ENCODE results near the gene TTN.

Gene TTN

GRCh38 chr2:178514664-178515063 is 292.6 kb downstream of the TTN start:
- ChIA-PET CTCF (interaction anchor here (2.1 kb wide), 1 partner anchor 8 kb away, joined by 7 read pairs; no protein-coding TSS in a partner anchor), POLR2A (interaction anchor here (1.0 kb wide), 1 partner anchor 64 kb away, joined by 3 read pairs; the partner anchor contains the start of genes PJVK and PRKRA)
- TF ChIP-seq SUZ12 (IDR thresholded peaks at IDR 0.05), result no peak
- no peak for TF ChIP-seq FOXK2 (IDR thresholded peaks at IDR 0.05)
- no peak for TF ChIP-seq ELF4 (IDR thresholded peaks at IDR 0.05)
- no peak for TF ChIP-seq ARNT (IDR thresholded peaks at IDR 0.05)
- no peak for TF ChIP-seq TARDBP (IDR thresholded peaks at IDR 0.05)
- no peak for TF ChIP-seq CTBP1 (IDR thresholded peaks at IDR 0.05; ENCODE audit: borderline replicate concordance)
- no peak for TF ChIP-seq LEF1 (IDR thresholded peaks at IDR 0.05; ENCODE audit: borderline replicate concordance)
- no peak for TF ChIP-seq L3MBTL2 (conservative IDR thresholded peaks at IDR 0.05)
- TF ChIP-seq NFRKB (IDR thresholded peaks at IDR 0.05), result no peak
- no peak for TF ChIP-seq ZNF384 (IDR thresholded peaks at IDR 0.05)
- no peak for TF ChIP-seq HDGF (IDR thresholded peaks at IDR 0.05; ENCODE audit: borderline replicate concordance)
- TF ChIP-seq FOXM1 (IDR thresholded peaks at IDR 0.05; ENCODE audit: borderline replicate concordance), result no peak
- no peak for TF ChIP-seq SP1 (IDR thresholded peaks at IDR 0.05)
- no peak for TF ChIP-seq BHLHE40 (IDR thresholded peaks at IDR 0.05; ENCODE audit: borderline replicate concordance)
- TF ChIP-seq PKNOX1 (IDR thresholded peaks at IDR 0.05), result no peak
- no peak for TF ChIP-seq FOXA1 (IDR thresholded peaks at IDR 0.05)
- DNase-seq (ENCODE audit: extremely low spot score), result no peak

DNA sequence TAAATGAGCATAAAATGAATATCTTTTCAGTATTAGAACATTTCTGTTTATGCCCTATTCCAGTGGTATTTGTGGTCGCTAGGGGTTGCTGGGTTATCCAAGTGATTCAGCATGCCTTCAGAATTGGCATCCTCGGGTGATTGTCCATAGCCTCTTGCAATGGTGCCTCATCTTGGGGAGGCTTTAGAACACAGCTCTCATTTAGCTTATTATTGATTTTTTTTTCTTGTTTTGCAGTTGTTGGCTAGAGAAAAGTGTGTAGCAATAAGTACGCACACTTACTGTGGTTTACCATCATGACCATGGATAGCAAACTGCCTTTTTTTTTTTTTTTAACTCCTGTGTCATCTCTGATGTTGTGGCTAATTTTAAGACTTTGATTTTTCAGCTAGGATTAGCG is 293.3 kb downstream of the TTN start:
- no peak for DNase-seq (ENCODE audit: extremely low spot score)
- ChIA-PET CTCF (interaction anchor here (2.1 kb wide), 1 partner anchor 9 kb away, joined by 7 read pairs; no protein-coding TSS in a partner anchor), POLR2A (no interaction called here)
- no peak for TF ChIP-seq ZNF384 (IDR thresholded peaks at IDR 0.05)
- no peak for TF ChIP-seq BHLHE40 (IDR thresholded peaks at IDR 0.05; ENCODE audit: borderline replicate concordance)

DNA sequence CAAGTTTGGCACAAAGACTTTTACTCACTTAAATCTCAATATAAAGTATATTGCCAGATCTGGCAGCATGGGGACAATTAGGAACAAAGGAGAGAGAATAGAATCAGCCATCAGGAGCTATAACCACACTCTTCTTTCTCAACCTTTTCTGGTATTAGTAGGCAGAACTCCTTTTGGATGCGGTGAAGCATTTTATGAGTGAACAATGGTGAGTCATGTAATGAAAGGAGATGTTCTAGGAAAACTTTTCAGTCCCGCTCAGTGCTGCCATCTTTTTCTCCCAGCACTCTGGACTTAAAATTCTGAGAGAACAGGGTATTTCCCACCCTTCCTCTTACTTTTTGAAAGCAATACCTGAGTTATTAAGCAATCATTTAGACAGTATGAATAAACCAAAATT is 294.7 kb downstream of the TTN start:
- TF ChIP-seq L3MBTL2 (conservative IDR thresholded peaks at IDR 0.05) (no peak), NFRKB (IDR thresholded peaks at IDR 0.05) (no peak), HDGF (IDR thresholded peaks at IDR 0.05; ENCODE audit: borderline replicate concordance) (no peak), TARDBP (IDR thresholded peaks at IDR 0.05) (no peak), ZNF384 (IDR thresholded peaks at IDR 0.05) (no peak), SP1 (IDR thresholded peaks at IDR 0.05) (no peak), ARNT (IDR thresholded peaks at IDR 0.05) (no peak), FOXM1 (IDR thresholded peaks at IDR 0.05; ENCODE audit: borderline replicate concordance) (no peak), FOXK2 (IDR thresholded peaks at IDR 0.05) (no peak)
- DNase-seq (ENCODE audit: extremely low spot score), result no peak
- CTCF ChIA-PET, result interaction anchor here (0.8 kb wide), 1 partner anchor 10 kb away, joined by 3 read pairs; no protein-coding TSS in a partner anchor
- POLR2A ChIA-PET, result no interaction called here

DNA sequence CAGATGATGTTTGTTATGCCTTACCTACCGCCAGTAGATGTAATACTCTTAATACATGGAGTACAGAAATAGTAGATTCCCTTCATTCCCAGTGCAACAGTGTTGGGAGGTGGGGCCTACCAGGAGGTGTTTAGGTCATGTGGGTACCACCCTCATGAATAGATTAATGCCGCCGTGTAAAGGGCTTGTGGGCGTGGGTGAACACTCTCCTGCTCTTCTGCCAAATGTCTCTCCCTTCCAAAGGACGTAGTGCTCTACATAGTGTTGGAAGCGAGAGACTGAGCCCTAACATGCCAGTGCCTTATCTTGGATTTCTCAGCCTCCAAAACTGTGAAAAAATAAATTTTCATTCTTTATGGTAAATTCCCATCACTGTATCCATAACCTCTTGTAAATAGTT is 296.8 kb downstream of the TTN start:
- no peak for TF ChIP-seq BHLHE40 (IDR thresholded peaks at IDR 0.05; ENCODE audit: borderline replicate concordance)
- TF ChIP-seq FOXA1 (IDR thresholded peaks at IDR 0.05), result no peak
- no peak for TF ChIP-seq ZNF384 (IDR thresholded peaks at IDR 0.05)
- no peak for TF ChIP-seq NFRKB (IDR thresholded peaks at IDR 0.05)
- TF ChIP-seq HDGF (IDR thresholded peaks at IDR 0.05; ENCODE audit: borderline replicate concordance), result no peak
- no peak for TF ChIP-seq CTBP1 (IDR thresholded peaks at IDR 0.05; ENCODE audit: borderline replicate concordance)
- TF ChIP-seq FOXK2 (IDR thresholded peaks at IDR 0.05), result no peak
- no peak for TF ChIP-seq FOXM1 (IDR thresholded peaks at IDR 0.05; ENCODE audit: borderline replicate concordance)
- CTCF ChIA-PET, result no interaction called here
- DNase-seq (ENCODE audit: extremely low spot score), result no peak
- POLR2A ChIA-PET, result no interaction called here

DNA sequence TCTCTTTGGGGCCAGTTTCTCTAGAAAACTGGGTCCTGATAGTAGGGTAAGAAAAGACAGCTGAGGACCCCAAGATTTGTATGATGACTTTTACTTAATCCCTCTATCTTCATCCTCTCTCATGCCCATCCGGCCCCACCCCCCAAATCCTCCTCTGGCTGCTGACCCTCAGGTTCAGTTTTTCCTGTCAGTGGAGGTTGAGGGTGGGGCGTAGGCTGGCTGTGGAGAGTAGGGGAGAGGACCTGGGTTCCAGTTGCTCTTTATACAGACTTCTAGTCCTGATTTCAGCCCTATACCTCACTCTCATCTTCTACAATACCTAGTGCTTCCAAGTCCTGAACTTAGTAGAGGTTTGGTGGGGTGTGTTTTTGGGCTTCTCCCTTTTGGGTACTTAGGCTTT is 298.6 kb downstream of the TTN start:
- TF ChIP-seq ELF4 (IDR thresholded peaks at IDR 0.05) (no peak), LEF1 (IDR thresholded peaks at IDR 0.05; ENCODE audit: borderline replicate concordance) (no peak), FOXM1 (IDR thresholded peaks at IDR 0.05; ENCODE audit: borderline replicate concordance) (no peak), FOXA1 (IDR thresholded peaks at IDR 0.05) (no peak), L3MBTL2 (conservative IDR thresholded peaks at IDR 0.05) (no peak), HDGF (IDR thresholded peaks at IDR 0.05; ENCODE audit: borderline replicate concordance) (no peak), PKNOX1 (IDR thresholded peaks at IDR 0.05) (no peak), BHLHE40 (IDR thresholded peaks at IDR 0.05; ENCODE audit: borderline replicate concordance) (no peak), TARDBP (IDR thresholded peaks at IDR 0.05) (no peak), NFRKB (IDR thresholded peaks at IDR 0.05) (no peak), ZNF384 (IDR thresholded peaks at IDR 0.05) (no peak)
- ChIA-PET CTCF (no interaction called here), POLR2A (no interaction called here)
- DNase-seq (ENCODE audit: extremely low spot score), result no peak

DNA sequence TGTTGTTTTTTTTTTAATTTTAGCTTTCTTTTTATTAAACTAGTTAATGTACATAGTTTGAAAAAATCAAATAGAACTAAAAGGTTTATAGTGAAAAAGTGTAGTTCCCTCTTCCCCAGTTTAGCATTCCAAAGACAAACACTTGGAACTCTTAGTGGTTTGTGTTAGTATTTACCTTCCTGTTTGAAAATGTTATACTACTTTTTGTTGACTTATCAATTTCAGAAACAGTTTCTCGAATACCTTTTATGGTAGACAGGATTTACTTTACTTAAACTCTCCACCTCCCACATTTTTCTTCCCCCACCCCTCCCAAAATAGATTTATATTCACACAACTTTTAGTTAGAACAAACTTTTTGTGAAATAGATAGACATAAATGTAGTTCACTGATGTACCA is 300.3 kb downstream of the TTN start:
- ChIA-PET POLR2A (no interaction called here), CTCF (no interaction called here)
- TF ChIP-seq PKNOX1 (IDR thresholded peaks at IDR 0.05), result no peak
- no peak for TF ChIP-seq ARNT (IDR thresholded peaks at IDR 0.05)
- TF ChIP-seq TARDBP (IDR thresholded peaks at IDR 0.05), result no peak
- TF ChIP-seq SP1 (IDR thresholded peaks at IDR 0.05), result no peak
- TF ChIP-seq FOXK2 (IDR thresholded peaks at IDR 0.05), result no peak
- DNase-seq (ENCODE audit: extremely low spot score), result no peak

DNA sequence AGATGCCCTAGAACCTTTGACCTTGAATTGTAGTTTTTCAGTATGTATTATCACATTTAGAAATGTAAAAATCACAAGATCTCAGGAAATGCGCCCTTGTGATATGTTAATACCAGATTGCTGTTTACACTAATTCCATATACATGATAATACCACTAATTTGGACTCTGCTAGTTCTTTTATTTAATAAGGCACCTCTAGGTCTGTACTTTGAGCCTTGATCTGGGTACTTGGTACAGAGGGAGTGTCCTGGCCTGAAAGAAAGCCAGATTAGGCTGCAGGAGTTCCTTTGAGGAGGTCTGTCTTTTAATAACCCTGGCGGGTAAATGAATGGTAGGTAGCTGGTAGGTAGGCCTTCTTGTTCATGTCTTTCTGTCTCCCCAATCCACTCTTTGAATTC is 300.7 kb downstream of the TTN start:
- ChIA-PET CTCF (no interaction called here), POLR2A (no interaction called here)
- TF ChIP-seq FOXK2 (IDR thresholded peaks at IDR 0.05) (no peak), NFRKB (IDR thresholded peaks at IDR 0.05) (no peak), PKNOX1 (IDR thresholded peaks at IDR 0.05) (no peak), L3MBTL2 (conservative IDR thresholded peaks at IDR 0.05) (no peak), BHLHE40 (IDR thresholded peaks at IDR 0.05; ENCODE audit: borderline replicate concordance) (no peak), LEF1 (IDR thresholded peaks at IDR 0.05; ENCODE audit: borderline replicate concordance) (no peak), SP1 (IDR thresholded peaks at IDR 0.05) (no peak), SUZ12 (IDR thresholded peaks at IDR 0.05) (no peak), ZNF384 (IDR thresholded peaks at IDR 0.05) (no peak), FOXM1 (IDR thresholded peaks at IDR 0.05; ENCODE audit: borderline replicate concordance) (no peak), TARDBP (IDR thresholded peaks at IDR 0.05) (no peak), HDGF (IDR thresholded peaks at IDR 0.05; ENCODE audit: borderline replicate concordance) (no peak), CTBP1 (IDR thresholded peaks at IDR 0.05; ENCODE audit: borderline replicate concordance) (no peak)
- DNase-seq (ENCODE audit: extremely low spot score), result no peak
